ENCODE measurements around the gene SHISA4. TPM values are rescaled to one million over a fixed set of nuclear protein-coding genes. Genes with fewer than 3 reads are reported as not detected.

SHISA4 gene
- total RNA-seq, 1 donor from 2014 or later, result 0.85 TPM

- peaks cover 28% of the 10 kb centered on the region for H3K27me3 Mint-ChIP-seq (ENCODE audit: unreplicated experiment)
- H3K4me1 Mint-ChIP-seq (ENCODE audit: unreplicated experiment), result no peaks in the 10 kb centered on the region
- H3K27ac Mint-ChIP-seq (ENCODE audit: unreplicated experiment), result no peak overlapping the region
- TF ChIP-seq CTCF (IDR thresholded peaks at IDR 0.05; ENCODE audit: unreplicated experiment), result no peak
- no peak for DNase-seq (ENCODE audit: low spot score)
- peaks cover 5% of the 10 kb centered on the region for H3K36me3 Mint-ChIP-seq (ENCODE audit: low read depth, unreplicated experiment)
- H3K4me3 Mint-ChIP-seq (ENCODE audit: unreplicated experiment), result peak overlapping the region; percentile 56
- no peaks in the 10 kb centered on the region for H3K9me3 Mint-ChIP-seq (ENCODE audit: unreplicated experiment)
Measured at GRCh38 chr1:201889090-201889968, 631 bp downstream of the SHISA4 start.

GRCh38 chr1:201890223-201890622, 1.5 kb downstream of the SHISA4 start:
- H3K9me3 Mint-ChIP-seq (ENCODE audit: unreplicated experiment), result no peaks in the 10 kb centered on the region
- no peak for TF ChIP-seq CTCF (IDR thresholded peaks at IDR 0.05; ENCODE audit: unreplicated experiment)
- H3K36me3 Mint-ChIP-seq (ENCODE audit: low read depth, unreplicated experiment), result peaks cover 5% of the 10 kb centered on the region
- H3K4me3 Mint-ChIP-seq (ENCODE audit: unreplicated experiment), result peak overlapping the region; percentile 40
- H3K27ac Mint-ChIP-seq (ENCODE audit: unreplicated experiment), result no peak overlapping the region
- peaks cover 27% of the 10 kb centered on the region for H3K27me3 Mint-ChIP-seq (ENCODE audit: unreplicated experiment)
- no peak for DNase-seq (ENCODE audit: low spot score)
- no peaks in the 10 kb centered on the region for H3K4me1 Mint-ChIP-seq (ENCODE audit: unreplicated experiment)

- peaks cover 5% of the 10 kb centered on the region for H3K36me3 Mint-ChIP-seq (ENCODE audit: low read depth, unreplicated experiment)
- peaks cover 27% of the 10 kb centered on the region for H3K27me3 Mint-ChIP-seq (ENCODE audit: unreplicated experiment)
- DNase-seq (ENCODE audit: low spot score), result no peak
- H3K4me3 Mint-ChIP-seq (ENCODE audit: unreplicated experiment), result peak overlapping the region; percentile 40
- no peak for TF ChIP-seq CTCF (IDR thresholded peaks at IDR 0.05; ENCODE audit: unreplicated experiment)
- no peaks in the 10 kb centered on the region for H3K9me3 Mint-ChIP-seq (ENCODE audit: unreplicated experiment)
- peaks cover under 1% of the 10 kb centered on the region for H3K4me1 Mint-ChIP-seq (ENCODE audit: unreplicated experiment)
- H3K27ac Mint-ChIP-seq (ENCODE audit: unreplicated experiment), result no peak overlapping the region
Measured at GRCh38 chr1:201890806-201891450, 2.2 kb downstream of the SHISA4 start.

- no peak for DNase-seq (ENCODE audit: low spot score)
- H3K27me3 Mint-ChIP-seq (ENCODE audit: unreplicated experiment), result peaks cover 31% of the 10 kb centered on the region
- TF ChIP-seq CTCF (IDR thresholded peaks at IDR 0.05; ENCODE audit: unreplicated experiment), result no peak
- no peaks in the 10 kb centered on the region for H3K9me3 Mint-ChIP-seq (ENCODE audit: unreplicated experiment)
- no peak overlapping the region for H3K27ac Mint-ChIP-seq (ENCODE audit: unreplicated experiment)
- peaks cover 5% of the 10 kb centered on the region for H3K36me3 Mint-ChIP-seq (ENCODE audit: low read depth, unreplicated experiment)
- no peak overlapping the region for H3K4me3 Mint-ChIP-seq (ENCODE audit: unreplicated experiment)
- peaks cover 3% of the 10 kb centered on the region for H3K4me1 Mint-ChIP-seq (ENCODE audit: unreplicated experiment)
Measured at GRCh38 chr1:201891451-201892045, 2.9 kb downstream of the SHISA4 start.
